A549 (cell line): Measurements from ENCODE around the gene RMC1. TPM values are rescaled to one million over a fixed set of nuclear protein-coding genes. Genes with fewer than 3 reads are reported as not detected.
"Not testable (repeated sequence)": the region's sequence is repeated elsewhere in the genome, so short reads cannot be mapped to it uniquely, and the experiment has no call there.

Experiments
- ATAC-seq, 2 experiments: fragments of 200-7000 bp in 1 of 2; fragments of >200 bp in 1 of 2; cut with Nextera tagmentation in 1 of 2; cut with Tn5 transposase in 1 of 2; 3 replicates each; pipeline versions ENCODE4 v1.8.0 to v1.9.1; 2018 to 2020; ENCODE audit warnings: mild to moderate bottlenecking in 1 of 2, moderate library complexity in 1 of 2
- CTCF ChIA-PET: fragments of 300-600 bp; sonication (Branson Sonifier 250); formaldehyde crosslinking; extraction: SDS; loops from one replicate; lab custom pipeline; 2021; ENCODE audit warnings: antibody characterized with exemption, inconsistent platforms; lab: Yijun Ruan, JAX
- POLR2A ChIA-PET: fragments of 350-600 bp; formaldehyde crosslinking; extraction: SDS; loops from one replicate; lab custom pipeline; 2021; ENCODE audit warnings: antibody characterized with exemption, inconsistent platforms; lab: Yijun Ruan, JAX
- DNase-seq, 2 experiments: peaks; one replicate each; pipeline versions ENCODE4 v3.0.0 to v3.0.0-alpha.2; 2011 to 2016; ENCODE audit warnings: low read depth in 1 of 2, low spot score in 1 of 2
- FAIRE-seq: peaks from 2 replicates; lab custom pipeline; 2011; peaks lifted over from hg19 to GRCh38; lab: Jason Lieb, UNC
- H3K27ac ChIP-seq, 2 experiments: fragments of >200 bp; sonication (Bioruptor Twin); formaldehyde crosslinking; 3 replicates each; pipeline ENCODE4 v1.5.1; 2016 to 2017
- H3K4me1 ChIP-seq: fragments of >200 bp; sonication (Bioruptor Twin); formaldehyde crosslinking; 3 replicates; pipeline ENCODE4 v1.6.1; 2016
- H3K4me2 ChIP-seq: fragments of >200 bp; sonication (Bioruptor Twin); formaldehyde crosslinking; 3 replicates; pipeline ENCODE4 v1.6.1; 2016
- H3K4me3 ChIP-seq: fragments of >200 bp; sonication (Bioruptor Twin); formaldehyde crosslinking; 3 replicates; pipeline ENCODE4 v1.5.1; 2016
- H3K9me3 ChIP-seq: fragments of >200 bp; sonication (Bioruptor Twin); formaldehyde crosslinking; 3 replicates; pipeline ENCODE4 v1.6.1; 2016
- CBX8 ChIP-seq: fragments of 200-600 bp; sonication (generic); IDR thresholded peaks from 2 replicates; pipeline ENCODE4 v1.6.1; 2016
- EHF ChIP-seq: fragments of 250-450 bp; sonication (Bioruptor Pico); IDR thresholded peaks from 2 replicates; pipeline ENCODE4 v1.5.0; 2020; ENCODE audit warnings: mild to moderate bottlenecking
- EHMT2 ChIP-seq: fragments of 200-600 bp; sonication (generic); IDR thresholded peaks from 2 replicates; pipeline ENCODE4 v1.6.1; 2016; ENCODE audit warnings: antibody characterized with exemption, low read depth, mild to moderate bottlenecking, moderate library complexity
- EP300 ChIP-seq, 2 experiments: fragments of >200 bp; sonication (Bioruptor Twin); formaldehyde crosslinking; IDR thresholded peaks; 2 replicates in 1 of 2; 3 replicates in 1 of 2; pipeline ENCODE4 v1.6.1; 2016 to 2017
- FOXS1 ChIP-seq: fragments of 250-450 bp; sonication (Bioruptor Pico); IDR thresholded peaks from 2 replicates; pipeline ENCODE4 v1.5.0; 2020; ENCODE audit warnings: mild to moderate bottlenecking, moderate library complexity
- HDAC2 ChIP-seq: fragments of 200-600 bp; sonication (generic); IDR thresholded peaks from 2 replicates; pipeline ENCODE4 v1.6.1; 2016
- HOXA7 ChIP-seq: fragments of 250-450 bp; sonication (Bioruptor Pico); IDR thresholded peaks from 2 replicates; pipeline ENCODE4 v1.5.0; 2020; ENCODE audit warnings: mild to moderate bottlenecking, moderate library complexity
- JUN ChIP-seq, 2 experiments: fragments of >200 bp; sonication (Bioruptor Twin); formaldehyde crosslinking; IDR thresholded peaks; 2 replicates in 1 of 2; 3 replicates in 1 of 2; pipeline ENCODE4 v1.6.1; 2016 to 2017
- MAFK ChIP-seq: fragments of 450-650 bp; IDR thresholded peaks from 2 replicates; pipeline ENCODE4 v1.6.1; 2014; ENCODE audit not compliant: partially characterized antibody
- MAZ ChIP-seq: fragments of 150-350 bp; IDR thresholded peaks from 2 replicates; pipeline ENCODE4 v1.6.1; 2014; ENCODE audit warnings: antibody characterized with exemption, low read depth, low read length, borderline replicate concordance
- NR3C1 ChIP-seq: fragments of >200 bp; sonication (Bioruptor Twin); formaldehyde crosslinking; IDR thresholded peaks from 3 replicates; pipeline ENCODE4 v1.6.1; 2017
- POLR2A ChIP-seq: IDR thresholded peaks from 2 replicates; pipeline ENCODE4 v1.6.1; 2012; ENCODE audit warnings: mild to moderate bottlenecking, low read length
- RFX5 ChIP-seq: fragments of 450-650 bp; IDR thresholded peaks from 2 replicates; pipeline ENCODE4 v1.7.1; 2014; ENCODE audit warnings: antibody characterized with exemption, mild to moderate bottlenecking, moderate library complexity
- ZSCAN20 ChIP-seq: fragments of 250-450 bp; sonication (Bioruptor Pico); IDR thresholded peaks from 2 replicates; pipeline ENCODE4 v1.8.0; 2022; ENCODE audit warnings: mild to moderate bottlenecking, moderate library complexity
- WGBS: methylation state at CpG from one replicate; pipeline ENCODE4 v1.1.6; 2017; ENCODE audit errors: missing lambda C conversion rate; 5-methylcytosine and 5-hydroxymethylcytosine counted together
- polyA plus RNA-seq, 4 experiments: library from polyadenylated mRNA; depleted of rRNA in 3 of 4; stranded (reverse); fragments of >200 nt; fragmentation: RNase III in 1 of 4; extraction: RNeasy Plus Mini Kit Qiagen cat#74134 plus additional on column Dnase treatment in 1 of 4; gene quantifications; 2 replicates in 3 of 4; 3 replicates in 1 of 4; pipeline ENCODE4 v1.2.3, GENCODE V29; 2011 to 2017
- TF ChIP-seq, protein P1 (sequence below): IDR thresholded peaks from 2 replicates; pipeline ENCODE4 v1.6.1; 2012

RMC1 gene
- polyA plus RNA-seq, 2 of the 4 experiments (the other 2 are of a cell fraction) = 15.7 to 17.5 TPM

DNA sequence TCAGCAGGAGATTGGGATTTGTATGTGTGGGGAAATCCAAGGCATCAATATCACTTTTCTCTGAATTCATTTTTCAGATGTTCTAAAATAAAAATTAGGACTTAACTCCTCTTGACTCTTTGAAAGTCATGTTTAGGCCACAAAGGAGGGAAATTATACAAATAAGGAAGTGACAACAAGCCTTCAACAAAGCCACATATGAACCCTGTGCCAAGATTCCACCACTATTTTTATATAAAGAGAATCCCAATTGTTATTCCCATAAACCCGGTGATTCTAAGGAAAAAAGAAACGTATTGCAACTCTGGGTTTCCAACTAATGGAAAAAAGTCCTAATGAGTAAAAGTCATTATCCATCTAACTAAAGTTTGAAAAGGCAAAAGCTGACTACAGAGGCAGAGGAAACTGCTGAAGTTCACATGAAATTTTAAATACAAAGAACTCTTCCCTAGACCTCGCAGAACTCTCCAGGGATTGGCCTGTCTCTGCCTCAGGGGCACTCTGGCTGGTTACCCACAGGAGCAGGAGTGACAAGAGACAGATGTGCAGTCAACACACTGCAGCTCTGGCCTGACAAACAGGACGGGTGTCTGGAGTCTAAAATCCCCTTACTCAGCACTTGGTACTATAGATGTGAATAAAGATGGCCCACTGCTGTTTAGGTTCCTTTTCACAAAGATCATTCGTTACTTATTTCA lies 71.4 kb downstream of the RMC1 start:
- DNase-seq (no peak), ATAC-seq (no peak), FAIRE-seq (no peak)
- WGBS = 86% methylated on average over 5 of the region's 5 CpGs
- CTCF ChIA-PET = interaction anchor here (0.7 kb wide), 1 partner anchor 283 kb away, joined by 3 read pairs; no protein-coding TSS in a partner anchor
- TF ChIP-seq MAFK (peak; percentile 73), ZSCAN20 (CRISPR knock-in tag) (no peak)
- Histone ChIP-seq H3K27ac (peak overlapping the region in 1 of 2 experiments; percentile 21; a peak in 2 of 6 replicates), H3K4me2 (peak overlapping the region; percentile 46), H3K4me3 (no peak overlapping the region), H3K4me1 (peaks cover 15% of the 10 kb centered on the region; the same call in 2 of the 3 replicates), H3K9me3 (no peaks in the 10 kb centered on the region)
- POLR2A ChIA-PET = no interaction called here

DNA sequence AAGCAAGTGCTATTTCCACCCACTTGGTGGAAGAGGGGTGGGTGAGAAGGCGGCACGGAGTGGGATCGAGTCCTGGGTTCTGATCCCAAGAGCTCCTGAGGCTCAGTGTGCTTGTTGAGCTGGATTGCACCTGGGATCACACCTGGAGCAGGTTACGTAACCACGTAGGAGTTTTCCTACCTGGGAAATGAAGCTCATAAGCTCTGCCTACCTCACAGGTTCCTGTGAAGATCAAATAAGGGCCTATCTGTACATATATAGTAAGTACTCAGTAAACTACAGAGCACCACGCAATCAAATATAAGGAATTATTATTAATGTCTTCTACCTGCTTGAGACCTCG lies 72.0 kb downstream of the RMC1 start:
- H3K27ac ChIP-seq = no peak overlapping the region
- no peak for ATAC-seq
- no peak for TF ChIP-seq CBX8
- TF ChIP-seq FOXS1 (CRISPR knock-in tag) = no peak
- no peak for TF ChIP-seq EHMT2
- no peak for TF ChIP-seq EHF
- TF ChIP-seq EP300 (IDR thresholded peaks at IDR 0.05) = no peak
- no peak for TF ChIP-seq MAFK
- TF ChIP-seq HDAC2 = no peak

DNA sequence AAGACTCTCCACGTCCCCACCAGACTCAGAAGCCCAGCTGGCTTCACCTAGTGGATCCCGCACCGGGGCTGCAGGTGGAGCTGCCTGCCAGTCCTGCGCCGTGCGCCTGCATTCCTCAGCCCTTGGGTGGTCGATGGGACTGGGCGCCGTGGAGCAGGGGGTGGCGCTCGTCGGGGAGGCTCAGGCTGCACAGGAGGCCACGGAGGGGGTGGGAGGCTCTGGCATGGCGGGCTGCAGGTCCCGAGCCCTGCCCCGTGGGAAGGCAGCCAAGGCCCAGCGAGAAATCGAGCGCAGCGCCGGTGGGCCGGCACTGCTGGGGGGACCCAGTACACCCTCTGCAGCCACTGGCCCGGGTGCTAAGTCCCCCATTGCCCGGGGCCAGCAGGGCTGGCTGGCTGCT lies 74.2 kb downstream of the RMC1 start:
- DNase-seq, POLR2A ChIA-PET, ATAC-seq, H3K9me3 ChIP-seq, H3K4me2 ChIP-seq, CTCF ChIA-PET, H3K27ac ChIP-seq, FAIRE-seq, H3K4me3 ChIP-seq: not testable (repeated sequence)
- 92% methylated on average over 2 of the region's 24 CpGs for WGBS
- peaks cover 29% of the 10 kb centered on the region for H3K4me1 ChIP-seq

More for the DNA sequence above, 72.0 kb downstream of the RMC1 start:
- WGBS = 94% methylated on average over 7 of the region's 7 CpGs
- Histone ChIP-seq H3K4me2 (no peak overlapping the region), H3K9me3 (no peaks in the 10 kb centered on the region), H3K4me1 (peaks cover 16% of the 10 kb centered on the region; the same call in 2 of the 3 replicates), H3K4me3 (no peak overlapping the region)
- DNase-seq (no peak), FAIRE-seq (no peak)
- POLR2A ChIA-PET = no interaction called here
- CTCF ChIA-PET = no interaction called here

DNA sequence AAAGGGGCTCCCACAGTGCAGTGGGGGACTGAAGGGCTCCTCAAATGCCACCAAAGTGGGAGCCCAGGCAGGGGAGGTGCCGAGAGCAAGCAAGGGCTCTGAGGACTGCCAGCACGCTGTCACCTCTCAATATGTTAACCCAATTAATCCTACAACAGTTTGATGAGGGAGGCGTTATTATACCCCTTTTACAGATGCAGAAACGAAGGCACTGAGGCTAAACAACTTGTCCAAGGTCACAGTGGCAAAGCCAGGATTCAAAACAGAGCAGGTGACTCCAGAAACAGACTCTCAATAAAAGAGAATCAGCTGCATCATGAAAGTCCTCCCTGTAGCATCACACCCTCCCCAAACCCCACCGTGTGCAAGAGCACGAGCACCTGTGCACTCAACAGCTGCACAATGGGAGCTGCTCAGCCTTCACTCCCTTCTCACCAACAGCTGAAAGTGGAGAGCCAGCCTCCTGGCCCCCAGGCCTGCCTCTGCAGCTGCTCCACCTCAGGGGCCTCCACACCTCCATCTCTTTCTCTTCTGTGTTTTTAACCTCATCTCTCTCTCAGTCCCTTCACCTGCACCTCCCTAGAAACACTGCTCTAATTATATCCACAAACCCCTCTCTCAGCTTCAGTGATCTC lies 74.9 kb downstream of the RMC1 start:
- TF ChIP-seq MAZ = no peak
- TF ChIP-seq HOXA7 (CRISPR knock-in tag) = no peak
- TF ChIP-seq RFX5 = no peak
- TF ChIP-seq POLR2A = no peak
- TF ChIP-seq, protein P1, sequence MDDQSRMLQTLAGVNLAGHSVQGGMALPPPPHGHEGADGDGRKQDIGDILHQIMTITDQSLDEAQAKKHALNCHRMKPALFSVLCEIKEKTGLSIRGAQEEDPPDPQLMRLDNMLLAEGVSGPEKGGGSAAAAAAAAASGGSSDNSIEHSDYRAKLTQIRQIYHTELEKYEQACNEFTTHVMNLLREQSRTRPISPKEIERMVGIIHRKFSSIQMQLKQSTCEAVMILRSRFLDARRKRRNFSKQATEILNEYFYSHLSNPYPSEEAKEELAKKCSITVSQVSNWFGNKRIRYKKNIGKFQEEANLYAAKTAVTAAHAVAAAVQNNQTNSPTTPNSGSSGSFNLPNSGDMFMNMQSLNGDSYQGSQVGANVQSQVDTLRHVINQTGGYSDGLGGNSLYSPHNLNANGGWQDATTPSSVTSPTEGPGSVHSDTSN = no peak
- TF ChIP-seq NR3C1 = no peak
- TF ChIP-seq JUN (IDR thresholded peaks at IDR 0.05) = no peak
- no peak for TF ChIP-seq EP300 (IDR thresholded peaks at IDR 0.05)
- no peak for TF ChIP-seq CBX8
- CTCF ChIA-PET = interaction anchor here (1.0 to 1.3 kb wide), 3 partner anchors 36 to 125 kb away, joined by 4 to 5 read pairs (median 4); no protein-coding TSS in a partner anchor
- 87% methylated on average over 4 of the region's 6 CpGs for WGBS

More for the DNA sequence above, 74.9 kb downstream of the RMC1 start:
- ATAC-seq (no peak; a peak in 1 of 6 replicates), DNase-seq (no peak), FAIRE-seq (no peak)
- POLR2A ChIA-PET = no interaction called here
- H3K4me2 ChIP-seq = no peak overlapping the region
- H3K27ac ChIP-seq = no peak overlapping the region
- no peaks in the 10 kb centered on the region for H3K9me3 ChIP-seq
- H3K4me1 ChIP-seq = peaks cover 33% of the 10 kb centered on the region
- H3K4me3 ChIP-seq = no peak overlapping the region
